GM19467 (cell line): Measurements from ENCODE around the gene TRIM9.

ENCODE experiments used
- ATAC-seq: cut with Tn5 transposase; IDR thresholded peaks from one replicate; pipeline ENCODE4 v1.9.1; 2021; ENCODE audit warnings: mild to moderate bottlenecking, moderate library complexity; ENCODE audit not compliant: unreplicated experiment

The TRIM9 gene

DNA sequence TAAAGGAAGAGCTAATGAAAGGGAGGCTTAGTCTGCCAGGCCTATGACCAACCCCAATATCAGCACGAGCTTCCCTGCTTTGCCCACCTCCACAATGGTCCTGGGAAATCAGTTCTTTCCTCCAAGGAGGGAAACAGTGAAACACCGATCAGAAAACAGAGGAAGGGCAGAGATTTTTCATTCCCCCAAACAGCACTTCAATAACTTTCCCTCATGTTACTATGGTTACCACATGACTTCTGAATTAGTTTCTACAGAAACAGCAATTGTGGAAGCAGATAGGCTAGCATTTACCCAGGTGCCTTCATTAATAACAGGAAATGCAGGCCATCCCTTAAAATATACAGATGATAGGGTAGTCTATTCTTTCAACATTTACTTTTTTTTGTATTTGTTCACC lies 35.9 kb downstream of the TRIM9 start:
- ATAC-seq, result no peak

DNA sequence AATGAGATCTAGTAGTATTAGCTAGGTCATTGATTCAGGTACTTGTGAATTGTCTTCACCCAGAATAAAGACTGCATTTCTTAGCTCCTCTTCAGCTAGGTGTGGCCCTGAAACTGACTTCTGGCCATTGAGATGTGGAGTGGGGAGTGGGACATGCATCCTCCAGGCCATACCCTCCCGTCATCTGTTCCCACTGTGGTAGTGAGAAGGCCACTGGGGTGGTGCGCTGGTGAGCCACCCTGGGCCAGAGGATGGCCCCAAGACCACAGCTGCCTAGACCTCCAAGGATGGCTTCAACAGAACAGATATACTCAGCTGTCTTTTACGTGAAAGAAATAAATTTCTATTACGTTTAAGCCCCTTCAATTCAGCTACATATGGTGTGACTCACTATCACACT lies 36.5 kb downstream of the TRIM9 start:
- no peak for ATAC-seq

GRCh38 chr14:51056421-51056820 lies 38.5 kb downstream of the TRIM9 start:
- ATAC-seq, result no peak

- ATAC-seq, result no peak
Observed at GRCh38 chr14:51053157-51053556, 41.7 kb downstream of the TRIM9 start.

DNA sequence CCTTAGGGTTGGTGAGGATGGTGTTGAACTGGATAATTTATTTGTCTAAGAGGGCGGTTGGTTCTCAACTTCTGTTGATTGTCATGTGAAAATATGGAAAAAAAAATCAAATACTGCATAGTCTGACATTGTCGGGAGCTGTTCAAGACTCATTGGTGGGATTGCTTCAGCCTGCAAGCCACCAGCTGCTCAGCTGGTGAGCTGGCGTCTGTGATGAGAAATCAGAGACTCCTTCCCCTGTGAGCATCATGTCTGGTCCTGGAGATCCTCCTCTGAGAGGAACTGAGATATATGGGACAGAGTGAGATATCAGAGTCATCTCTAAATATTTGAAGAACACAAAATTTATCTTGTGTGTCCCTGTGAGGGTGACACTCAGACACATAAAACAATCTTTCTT lies 49.9 kb downstream of the TRIM9 start:
- ATAC-seq, result no peak

DNA sequence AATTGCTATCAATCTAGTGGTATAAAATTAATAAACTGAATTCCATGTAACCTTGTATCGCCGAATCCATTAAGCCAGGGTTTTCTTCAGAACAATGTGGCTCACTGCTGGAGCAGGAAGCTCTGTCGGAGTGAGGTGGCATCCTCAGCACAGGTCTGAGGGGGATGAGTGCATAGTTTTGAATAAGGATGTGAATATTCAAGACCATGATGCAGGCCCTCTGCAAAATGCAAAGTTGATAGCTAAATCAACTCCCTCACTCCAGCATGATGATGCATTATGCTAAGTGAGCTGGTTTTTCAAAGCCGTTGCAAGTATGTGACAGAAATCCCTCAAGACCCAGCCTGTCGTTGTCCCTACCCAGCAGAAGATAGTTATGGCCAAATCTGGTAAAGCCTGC lies 53.0 kb downstream of the TRIM9 start:
- ATAC-seq, result no peak

DNA sequence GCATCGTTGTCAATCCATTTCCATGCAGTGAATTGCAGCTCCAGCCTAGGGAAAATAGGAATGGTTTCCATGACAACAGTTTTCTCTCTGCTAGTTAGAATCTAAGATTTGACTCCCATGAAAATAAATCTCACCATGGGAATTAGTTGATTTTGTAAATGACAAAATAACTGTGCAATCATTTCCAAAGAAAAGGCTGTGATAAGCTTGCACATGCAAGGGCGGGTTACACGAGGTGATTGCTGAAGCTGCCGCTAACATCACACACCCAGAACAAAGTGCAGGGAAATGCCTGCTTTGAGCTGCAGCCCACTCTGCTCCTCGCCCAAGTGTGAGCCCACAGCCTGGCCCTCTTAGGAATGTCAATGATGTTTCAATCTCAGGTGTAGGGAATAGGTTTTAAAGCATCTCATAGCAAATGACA lies 53.8 kb downstream of the TRIM9 start:
- no peak for ATAC-seq

GRCh38 chr14:51039252-51039651 lies 55.7 kb downstream of the TRIM9 start:
- ATAC-seq, result no peak

DNA sequence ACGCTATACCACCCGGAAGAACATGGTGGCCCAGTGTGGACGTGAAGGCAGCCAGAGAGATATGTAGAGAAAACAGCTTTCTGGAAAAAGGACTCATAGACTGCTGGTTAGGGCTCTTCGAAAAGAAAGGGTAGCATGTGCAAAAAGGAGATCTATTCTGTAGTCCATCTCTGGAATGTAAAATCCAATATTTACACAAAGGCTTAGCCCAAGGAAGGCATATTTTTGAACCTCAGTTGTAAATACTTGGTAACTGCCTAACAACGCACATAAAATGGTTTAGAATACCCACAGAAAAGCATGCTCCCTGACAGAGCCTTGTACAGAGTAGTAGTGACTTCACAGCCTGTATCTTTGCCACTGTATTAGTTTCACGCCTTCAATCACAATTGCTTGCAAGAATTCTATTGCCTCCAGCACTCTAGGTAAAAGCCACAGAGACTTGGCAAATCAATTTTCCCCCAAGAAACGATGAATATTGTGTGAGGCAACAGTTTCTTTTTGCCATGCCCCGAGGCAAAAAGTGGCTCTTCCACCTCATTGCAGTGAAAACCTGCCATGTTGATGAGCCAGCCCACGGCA lies 59.2 kb downstream of the TRIM9 start:
- no peak for ATAC-seq

- no peak for ATAC-seq
Observed at GRCh38 chr14:51028851-51029754, 65.8 kb downstream of the TRIM9 start.

- no peak for ATAC-seq
Observed at GRCh38 chr14:51028361-51028760, 66.5 kb downstream of the TRIM9 start.

GRCh38 chr14:51024377-51024776 lies 70.5 kb downstream of the TRIM9 start:
- no peak for ATAC-seq

DNA sequence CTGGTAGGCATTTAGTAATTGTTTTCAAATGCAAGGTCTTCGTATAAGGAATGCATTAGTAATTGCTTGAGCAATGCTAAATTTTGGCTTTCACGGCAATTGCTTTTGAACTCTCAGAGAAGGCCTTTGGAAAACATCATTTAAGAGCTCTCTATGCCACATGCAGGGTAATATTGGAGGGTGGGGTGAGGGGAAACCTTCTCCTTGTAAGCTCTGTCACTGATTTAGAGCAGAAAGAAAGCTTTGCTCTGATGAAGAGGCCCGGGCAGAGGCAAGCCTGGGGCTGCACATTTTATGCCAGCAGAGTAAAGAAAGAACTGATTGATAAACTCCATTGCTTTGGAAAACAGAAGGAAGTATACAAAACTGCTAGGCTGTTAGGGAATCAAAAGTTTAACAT lies 70.9 kb downstream of the TRIM9 start:
- no peak for ATAC-seq

- ATAC-seq, result no peak
Observed at GRCh38 chr14:51022769-51023168, 72.1 kb downstream of the TRIM9 start.

- no peak for ATAC-seq
Observed at GRCh38 chr14:51020024-51020710, 74.7 kb downstream of the TRIM9 start.

DNA sequence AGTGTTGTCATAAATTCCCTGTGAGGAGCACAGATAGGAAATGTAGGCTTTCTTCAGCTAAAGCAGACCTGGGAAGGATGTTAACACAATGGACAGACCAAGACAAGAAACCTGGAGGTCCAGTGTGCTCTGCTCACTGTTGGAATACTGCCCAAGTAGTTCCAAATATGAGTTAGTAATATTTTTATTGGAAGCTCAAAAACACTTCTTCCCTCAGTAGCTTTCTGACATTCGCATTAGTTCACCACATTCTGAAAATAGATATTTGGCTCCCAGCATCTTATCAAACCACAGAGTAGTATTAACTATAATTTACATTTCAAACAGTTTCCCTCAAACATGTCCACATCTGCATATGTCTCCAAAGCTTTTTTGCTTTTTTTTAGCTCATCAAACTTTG lies 75.8 kb downstream of the TRIM9 start:
- no peak for ATAC-seq

DNA sequence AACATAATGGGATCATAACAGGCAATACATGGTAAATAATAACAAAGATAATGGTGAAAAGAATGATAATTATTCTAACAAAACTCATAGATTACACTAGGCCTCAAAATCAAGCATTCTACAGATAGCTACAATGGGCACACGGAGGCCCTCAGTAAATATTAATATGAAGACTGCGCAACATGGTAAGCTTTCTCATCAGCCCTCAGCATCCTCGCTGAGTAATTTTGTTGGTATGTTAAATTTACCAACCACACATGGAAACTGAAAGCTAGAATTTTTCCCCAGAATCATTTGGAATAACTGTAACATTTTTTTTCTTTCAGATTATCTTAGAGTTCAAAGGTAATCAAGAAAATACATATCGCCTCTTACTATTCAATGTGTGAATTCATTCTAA lies 76.4 kb downstream of the TRIM9 start:
- ATAC-seq, result no peak

GRCh38 chr14:51014625-51015024 lies 80.3 kb downstream of the TRIM9 start:
- ATAC-seq, result no peak

GRCh38 chr14:51014086-51014485 lies 80.8 kb downstream of the TRIM9 start:
- ATAC-seq, result no peak

DNA sequence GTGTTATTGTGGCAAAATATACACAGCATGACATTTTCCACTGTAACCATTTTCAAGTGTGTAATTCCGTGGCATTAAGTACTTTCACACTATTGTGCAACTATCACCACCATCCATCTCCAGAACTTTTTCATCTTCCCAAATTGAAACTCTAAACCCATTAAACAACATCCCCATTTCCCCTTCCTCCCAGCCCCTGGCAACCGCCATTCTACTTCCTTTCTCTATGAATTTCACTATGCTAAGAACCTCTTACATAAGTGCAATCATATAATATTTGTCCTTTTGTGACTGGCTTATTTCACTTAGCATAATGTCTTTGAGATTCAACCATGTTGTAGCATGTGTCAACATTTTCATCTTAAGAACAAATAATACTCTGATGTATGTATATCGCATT lies 82.8 kb downstream of the TRIM9 start:
- no peak for ATAC-seq

- ATAC-seq, result no peak
Observed at GRCh38 chr14:51008446-51008845, 86.5 kb downstream of the TRIM9 start.

- no peak for ATAC-seq
Observed at GRCh38 chr14:51006781-51007211, 88.1 kb downstream of the TRIM9 start.
